Small intestine (tissue), 7 donors: ENCODE results near the gene NFATC2. TPM values are rescaled to one million over a fixed set of nuclear protein-coding genes. Genes with fewer than 3 reads are reported as not detected.
"Not testable (repeated sequence)": the region's sequence is repeated elsewhere in the genome, so short reads cannot be mapped to it uniquely, and the experiment has no call there.

Source experiments
- DNase-seq, 2 donors: peaks; one replicate each; pipeline versions ENCODE4 v3.0.0 to v3.0.0-alpha.2; 2013
- FAIRE-seq: peaks from 2 replicates; lab custom pipeline; 2012; peaks lifted over from hg19 to GRCh38; lab: Jason Lieb, UNC
- H3K27ac ChIP-seq, 3 donors: one replicate each; pipeline ENCODE4 v1.5.1; 2013; ENCODE audit warnings: low read length in 2 of 3, mild to moderate bottlenecking in 2 of 3, control low read depth in 1 of 3, inconsistent platforms in 1 of 3, low read depth in 1 of 3, moderate library complexity in 1 of 3
- H3K27me3 ChIP-seq, 3 donors: one replicate each; pipeline ENCODE4 v1.6.1; 2013; ENCODE audit warnings: low read length in 3 of 3, inconsistent platforms in 1 of 3; ENCODE audit not compliant: control insufficient read depth in 3 of 3, insufficient read depth in 3 of 3
- H3K36me3 ChIP-seq, 3 donors: one replicate each; pipeline ENCODE4 v1.6.1; 2013; ENCODE audit warnings: low read length in 3 of 3, inconsistent platforms in 1 of 3, low read depth in 1 of 3, mild to moderate bottlenecking in 1 of 3, moderate library complexity in 1 of 3; ENCODE audit not compliant: control insufficient read depth in 3 of 3, insufficient read depth in 2 of 3
- H3K4me1 ChIP-seq, 3 donors: one replicate each; pipeline ENCODE4 v1.6.1; 2013; ENCODE audit warnings: low read length in 2 of 3, inconsistent platforms in 1 of 3, low read depth in 1 of 3, mild to moderate bottlenecking in 1 of 3, moderate library complexity in 1 of 3; ENCODE audit not compliant: control insufficient read depth in 3 of 3, insufficient read depth in 2 of 3
- H3K4me3 ChIP-seq, 3 donors: one replicate each; pipeline ENCODE4 v1.5.1; 2013; ENCODE audit warnings: low read length in 3 of 3, control low read depth in 1 of 3, inconsistent platforms in 1 of 3, low read depth in 1 of 3, mild to moderate bottlenecking in 1 of 3, moderate library complexity in 1 of 3
- H3K9me3 ChIP-seq, 2 donors: one replicate each; pipeline ENCODE4 v1.6.1; 2013; ENCODE audit warnings: low read depth in 1 of 2, low read length in 1 of 2; ENCODE audit not compliant: control insufficient read depth in 2 of 2, insufficient read depth in 1 of 2
- WGBS, 3 donors: extraction: QIAGEN DNeasy Blood & Tissue Kit; methylation state at CpG; one replicate each; pipeline ENCODE4 v1.1.7; 2013; 5-methylcytosine and 5-hydroxymethylcytosine counted together
- polyA plus RNA-seq, 4 donors: library from polyadenylated mRNA; stranded (reverse) in 3 of 4; unstranded in 1 of 4; fragments of 200-250 nt in 3 of 4; fragments of 120-200 nt in 1 of 4; gene quantifications; one replicate each; pipeline versions ENCODE4 v1.2.1 to v1.2.3, GENCODE V29; 2013
- donor health status: healthy with polysubstance abuse.
- donor health status: control.
- donor health status: control.
- donor health status: Bipolar disorder and iron deficiency.
- donor health status: healthy.

NFATC2 gene
- polyA plus RNA-seq, 4 donors = 3.1 to 19.4 (median 6.2) TPM

DNA sequence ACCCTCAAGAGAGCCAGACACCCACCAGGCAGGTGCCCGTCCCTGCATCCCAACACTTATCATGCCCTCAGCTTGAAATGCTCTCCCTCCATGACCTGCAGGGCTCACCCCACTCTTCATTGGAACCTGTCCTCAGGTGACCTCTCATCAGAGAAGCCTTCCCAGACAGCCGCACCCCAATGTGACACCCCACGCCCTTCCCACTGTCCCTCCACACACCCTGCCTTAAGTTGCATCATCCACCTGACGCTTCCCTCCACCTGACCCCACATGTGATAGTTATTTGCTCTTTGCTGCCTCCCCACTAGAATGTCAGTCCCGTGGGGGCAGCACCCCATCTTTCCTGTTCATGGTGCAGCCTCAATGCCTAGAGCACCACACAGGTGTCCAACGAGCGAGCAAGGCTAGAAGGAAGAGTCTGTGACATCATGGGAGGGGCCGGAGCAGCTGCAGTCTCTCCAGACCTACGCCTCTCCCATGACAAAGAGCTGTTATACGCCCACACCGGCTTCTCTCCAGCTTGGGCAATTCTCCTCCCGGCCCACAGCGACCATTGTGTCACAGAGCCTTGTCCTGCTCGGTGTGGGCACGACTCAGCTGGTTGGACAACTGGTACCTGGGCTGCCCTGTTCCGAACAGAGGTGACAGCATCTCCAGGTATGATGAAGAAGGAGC is 58.2 kb downstream of the NFATC2 start:
- no peaks in the 10 kb centered on the region for H3K4me1 ChIP-seq
- peaks cover 0 to 2% of the 10 kb centered on the region in 2 donors for H3K9me3 ChIP-seq
- H3K27me3 ChIP-seq = no peaks in the 10 kb centered on the region
- FAIRE-seq = no peak
- WGBS, 3 donors = 84 to 91% (median 87%) methylated on average over 16 of the region's 16 CpGs
- no peak overlapping the region for H3K4me3 ChIP-seq
- DNase-seq = no peak
- peaks cover 0 to 59% (median 7%) of the 10 kb centered on the region in 3 donors for H3K36me3 ChIP-seq
- no peak overlapping the region for H3K27ac ChIP-seq

- H3K27me3 ChIP-seq = no peaks in the 10 kb centered on the region
- FAIRE-seq (no peak), DNase-seq (no peak)
- no peak overlapping the region for H3K27ac ChIP-seq
- H3K4me3 ChIP-seq = no peak overlapping the region
- no peaks in the 10 kb centered on the region for H3K4me1 ChIP-seq
- H3K36me3 ChIP-seq = peaks cover 0 to 64% (median 7%) of the 10 kb centered on the region in 3 donors
- 92 to 96% (median 93%) methylated on average over 15 of the region's 15 CpGs for WGBS, 3 donors
- peaks cover 0 to 2% of the 10 kb centered on the region in 2 donors for H3K9me3 ChIP-seq
Observed at GRCh38 chr20:51482836-51483473, 59.6 kb downstream of the NFATC2 start.

DNA sequence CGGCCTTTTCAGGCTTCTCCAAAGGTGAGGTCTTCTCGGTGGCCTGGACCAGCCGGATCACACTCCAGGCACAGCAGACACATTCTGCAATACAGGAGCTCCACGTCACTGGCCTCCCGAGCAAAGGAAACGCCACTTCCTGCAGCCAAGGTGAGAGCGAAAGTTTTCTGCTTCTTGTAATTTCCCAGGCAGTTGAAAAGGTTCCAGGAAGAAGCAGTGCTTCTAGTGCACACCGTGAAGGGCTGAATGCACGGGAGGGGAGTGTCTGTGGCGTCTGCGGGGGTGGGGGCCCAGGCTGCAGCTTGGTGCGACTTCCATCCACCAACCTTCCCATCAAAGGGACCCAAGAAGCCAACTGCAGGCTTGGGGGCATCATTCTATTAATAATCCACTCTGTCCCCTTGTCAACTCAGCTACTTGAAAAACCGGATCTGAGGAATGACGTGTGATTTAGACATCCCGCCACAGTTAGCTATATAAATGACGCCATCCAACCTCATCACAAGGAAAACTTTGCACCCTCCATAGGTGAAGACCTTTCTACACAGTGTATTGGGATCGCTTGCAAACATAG is 61.1 kb downstream of the NFATC2 start:
- H3K27me3 ChIP-seq = no peaks in the 10 kb centered on the region
- no peak for FAIRE-seq
- H3K27ac ChIP-seq = peak overlapping the region in 2 of 3 donors; percentile 5 to 8
- WGBS, 3 donors = 60 to 73% (median 64%) methylated on average over 17 of the region's 17 CpGs
- peak in 1 of 2 donors; percentile 43 for DNase-seq
- H3K36me3 ChIP-seq = peaks cover 0 to 54% (median 7%) of the 10 kb centered on the region in 3 donors
- H3K9me3 ChIP-seq = peaks cover 0 to 7% of the 10 kb centered on the region in 2 donors
- no peaks in the 10 kb centered on the region for H3K4me1 ChIP-seq
- H3K4me3 ChIP-seq = no peak overlapping the region

DNA sequence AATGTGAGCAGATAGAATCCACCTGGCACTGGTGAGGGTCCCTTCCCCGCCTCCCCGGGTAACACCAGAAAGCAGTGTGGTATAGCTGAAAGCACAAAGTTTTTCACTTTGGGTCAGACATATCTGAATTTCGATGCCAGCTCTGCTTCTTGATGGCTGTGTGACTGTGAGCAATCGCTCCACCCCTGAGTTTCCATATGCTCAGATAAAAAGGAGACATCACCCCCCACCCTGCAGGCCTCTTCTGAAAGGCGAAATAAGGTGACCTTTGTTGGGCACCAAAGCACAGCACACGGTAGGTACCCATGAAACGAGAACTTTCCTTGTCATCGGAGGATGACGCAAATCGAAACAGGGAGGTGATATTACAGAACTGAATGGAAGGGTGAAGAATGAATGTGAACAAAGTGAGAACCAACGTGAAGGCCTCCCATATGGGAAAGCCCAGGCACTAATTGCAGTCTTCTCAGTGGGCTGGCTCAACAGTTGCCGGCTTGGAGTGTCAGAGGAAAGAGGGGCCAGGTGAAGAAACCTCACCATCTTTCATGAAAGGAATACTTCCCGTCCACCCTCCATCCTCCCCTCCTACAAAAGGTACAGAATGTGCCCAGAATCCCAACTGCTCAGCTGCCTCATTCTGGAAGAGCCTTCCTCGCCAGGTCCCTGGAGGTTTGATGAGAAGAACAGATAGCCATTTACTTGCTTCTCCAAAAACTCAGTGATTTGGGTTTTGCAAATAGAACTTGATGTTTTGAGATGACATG is 61.8 kb downstream of the NFATC2 start:
- no peak for FAIRE-seq
- no peak for DNase-seq

GRCh38 chr20:51476106-51476505 is 66.4 kb downstream of the NFATC2 start:
- H3K36me3 ChIP-seq = peaks cover 0 to 54% (median 21%) of the 10 kb centered on the region in 3 donors
- not testable (repeated sequence) for H3K9me3 ChIP-seq, H3K4me1 ChIP-seq, DNase-seq, H3K27ac ChIP-seq, H3K4me3 ChIP-seq, FAIRE-seq, H3K27me3 ChIP-seq
- 88% methylated on average over 1 of the region's 1 CpG; no CpG with 5 or more reads in 2 of the 3 donors for WGBS, 3 donors

More for the DNA sequence above, 61.8 kb downstream of the NFATC2 start:
- H3K36me3 ChIP-seq = peaks cover 0 to 49% (median 5%) of the 10 kb centered on the region in 3 donors
- H3K4me3 ChIP-seq = no peak overlapping the region
- H3K4me1 ChIP-seq = no peaks in the 10 kb centered on the region
- peaks cover 0 to 5% of the 10 kb centered on the region in 2 donors for H3K9me3 ChIP-seq
- H3K27ac ChIP-seq = peak overlapping the region in 1 of 3 donors; percentile 5
- WGBS, 3 donors = 72 to 76% (median 75%) methylated on average over 14 of the region's 14 CpGs
- no peaks in the 10 kb centered on the region for H3K27me3 ChIP-seq

DNA sequence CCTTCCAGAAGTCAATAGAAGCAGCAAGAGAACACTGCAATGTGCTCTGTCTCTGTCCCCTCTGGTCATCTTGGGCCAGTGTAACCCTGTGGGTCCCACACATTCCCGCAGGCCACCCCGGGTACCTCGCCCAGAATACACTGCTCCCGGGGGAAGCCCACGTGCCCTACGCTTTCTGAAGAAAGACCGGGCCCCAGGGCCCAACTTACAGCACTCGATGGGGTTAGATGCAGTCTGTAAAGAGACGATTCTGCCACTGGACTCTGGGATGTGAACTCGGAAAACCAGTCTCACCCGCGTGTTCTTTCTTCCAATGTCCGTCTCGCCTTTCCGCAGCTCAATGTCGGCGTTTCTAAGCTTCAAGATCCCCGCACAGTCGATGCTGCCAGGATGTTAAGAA is 68.7 kb downstream of the NFATC2 start:
- FAIRE-seq (no peak), DNase-seq (no peak)
- H3K9me3 ChIP-seq = peaks cover 0 to 5% of the 10 kb centered on the region in 2 donors
- H3K4me3 ChIP-seq = no peak overlapping the region
- no peak overlapping the region for H3K27ac ChIP-seq
- peaks cover 0 to 47% (median 22%) of the 10 kb centered on the region in 3 donors for H3K36me3 ChIP-seq
- no peaks in the 10 kb centered on the region for H3K4me1 ChIP-seq
- H3K27me3 ChIP-seq = no peaks in the 10 kb centered on the region
- WGBS, 3 donors = 95 to 96% (median 96%) methylated on average over 19 of the region's 19 CpGs

DNA sequence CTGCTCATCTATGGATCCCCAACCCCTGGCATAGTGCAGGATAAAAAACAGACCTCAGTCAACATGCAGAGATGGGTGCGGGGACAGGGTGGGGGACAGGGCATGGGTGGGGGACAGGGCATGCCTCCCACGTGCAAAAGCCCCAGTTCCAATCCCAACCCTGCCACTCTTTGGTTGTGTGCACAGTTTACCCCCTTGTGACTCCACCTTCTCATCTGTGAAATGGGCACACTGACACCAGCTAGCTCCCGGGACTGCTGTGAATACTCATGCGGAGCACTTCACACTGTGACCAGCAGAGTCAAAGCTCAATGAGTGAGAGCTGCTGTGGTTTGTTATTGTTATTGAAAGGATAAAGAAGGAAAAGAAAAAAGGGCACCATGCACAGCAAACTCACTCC is 69.3 kb downstream of the NFATC2 start:
- FAIRE-seq (no peak), DNase-seq (no peak)
- no peak overlapping the region for H3K27ac ChIP-seq
- H3K27me3 ChIP-seq = no peaks in the 10 kb centered on the region
- peaks cover 0 to 5% of the 10 kb centered on the region in 2 donors for H3K9me3 ChIP-seq
- no peak overlapping the region for H3K4me3 ChIP-seq
- no peaks in the 10 kb centered on the region for H3K4me1 ChIP-seq
- 96 to 100% (median 98%) methylated on average over 4 of the region's 4 CpGs for WGBS, 3 donors
- H3K36me3 ChIP-seq = peaks cover 0 to 48% (median 22%) of the 10 kb centered on the region in 3 donors

DNA sequence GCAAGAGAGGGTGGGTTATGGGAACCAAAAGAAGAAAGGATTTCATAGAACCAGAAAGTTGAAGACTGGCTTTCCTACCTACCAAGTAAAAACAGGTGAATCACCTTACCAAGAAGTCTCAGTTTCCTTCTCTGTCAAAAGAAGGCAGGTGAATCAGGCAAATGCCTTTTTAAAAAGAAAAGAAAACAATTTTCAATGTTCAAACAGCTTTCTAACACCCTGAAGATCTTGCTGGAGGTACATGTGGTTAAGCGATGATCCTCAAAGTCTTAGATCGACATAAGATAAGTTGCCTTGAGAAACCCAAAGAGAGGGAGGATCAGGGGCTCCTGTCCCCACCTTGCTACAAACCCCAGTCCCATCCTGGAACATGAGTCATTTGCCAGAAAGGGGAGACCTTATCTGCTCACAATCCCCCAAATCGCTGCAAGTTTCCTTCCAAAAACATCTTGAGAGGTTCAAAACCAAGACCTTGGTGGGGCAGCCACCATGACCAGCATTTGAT is 71.6 kb downstream of the NFATC2 start:
- Histone ChIP-seq H3K4me1 (no peaks in the 10 kb centered on the region), H3K4me3 (no peak overlapping the region), H3K27ac (no peak overlapping the region), H3K36me3 (peaks cover 0 to 51% (median 19%) of the 10 kb centered on the region in 3 donors), H3K9me3 (no peaks in the 10 kb centered on the region), H3K27me3 (no peaks in the 10 kb centered on the region)
- no peak for FAIRE-seq
- DNase-seq = no peak
- 83 to 92% (median 84%) methylated on average over 3 of the region's 3 CpGs for WGBS, 3 donors
